H1 (cell line): ENCODE data around the gene RAB4B. TPM values are rescaled to one million over a fixed set of nuclear protein-coding genes. Genes with fewer than 3 reads are reported as not detected.

ENCODE experiments used
- CTCF ChIA-PET: fragments of 300-600 bp; sonication (Branson Sonifier 250); formaldehyde crosslinking; loops from one replicate; lab custom pipeline; 2021; ENCODE audit not compliant: partially characterized antibody; lab: Charles Lee
- POLR2A ChIA-PET: fragments of 300-600 bp; sonication (Branson Sonifier 250); formaldehyde crosslinking; loops from one replicate; lab custom pipeline; 2021; ENCODE audit warnings: inconsistent platforms; ENCODE audit not compliant: partially characterized antibody; lab: Charles Lee
- DNase-seq, 2 experiments: peaks; one replicate each; pipeline versions ENCODE4 v3.0.0 to v3.0.0-alpha.2; 2010 to 2022; ENCODE audit warnings: low spot score in 2 of 2, low read depth in 1 of 2, mixed read lengths in 1 of 2
- FAIRE-seq: peaks from 2 replicates; lab custom pipeline; 2011; peaks lifted over from hg19 to GRCh38; lab: Jason Lieb, UNC
- H2AFZ ChIP-seq: 2 replicates; pipeline ENCODE4 v1.8.1; 2012; ENCODE audit warnings: low read length, inconsistent platforms
- H2AK5ac ChIP-seq: 2 replicates; pipeline ENCODE4 v1.6.1; 2013; ENCODE audit warnings: low read depth, low read length
- H2BK120ac ChIP-seq: replicated peaks from 2 replicates; pipeline ENCODE3; 2013; ENCODE audit warnings: low read depth, low read length, inconsistent platforms
- H2BK12ac ChIP-seq: 2 replicates; pipeline ENCODE4 v1.6.1; 2013; ENCODE audit warnings: low read depth, low read length
- H2BK15ac ChIP-seq: 2 replicates; pipeline ENCODE4 v1.6.1; 2013; ENCODE audit warnings: low read length
- H2BK20ac ChIP-seq: 2 replicates; pipeline ENCODE4 v1.6.1; 2013; ENCODE audit warnings: low read length
- H2BK5ac ChIP-seq: 2 replicates; pipeline ENCODE4 v1.6.1; 2013; ENCODE audit warnings: low read depth, low read length
- H3K14ac ChIP-seq: 2 replicates; pipeline ENCODE4 v1.6.1; 2013; ENCODE audit warnings: inconsistent platforms; ENCODE audit not compliant: insufficient read length
- H3K18ac ChIP-seq: 2 replicates; pipeline ENCODE4 v1.6.1; 2013; ENCODE audit warnings: low read length; ENCODE audit errors: extremely low read depth
- H3K23ac ChIP-seq: 2 replicates; pipeline ENCODE4 v1.6.1; 2013; ENCODE audit warnings: inconsistent platforms; ENCODE audit not compliant: insufficient read length
- H3K23me2 ChIP-seq: 2 replicates; pipeline ENCODE4 v1.6.1; 2013; ENCODE audit warnings: low read depth, low read length
- H3K27ac ChIP-seq: 2 replicates; pipeline ENCODE4 v1.6.1; 2011; ENCODE audit warnings: low read depth, low read length, inconsistent platforms
- H3K27me3 ChIP-seq, 4 experiments: replicated peaks in 1 of 4; 1 replicate in 1 of 4; 2 replicates in 3 of 4; pipeline versions ENCODE4 v1.6.1 to v1.8.1; 2011 to 2013; ENCODE audit warnings: low read length in 3 of 4, mild to moderate bottlenecking in 3 of 4, inconsistent platforms in 2 of 4, mixed read lengths in 2 of 4, moderate library complexity in 1 of 4; ENCODE audit not compliant: control insufficient read depth in 3 of 4, insufficient read depth in 3 of 4; ENCODE audit errors: extremely low read depth in 1 of 4
- H3K36me3 ChIP-seq, 4 experiments: 2 replicates each; pipeline versions ENCODE4 v1.6.1 to v1.8.1; 2011 to 2013; ENCODE audit warnings: mild to moderate bottlenecking in 4 of 4, low read length in 3 of 4, moderate library complexity in 2 of 4, control low read depth in 1 of 4, inconsistent platforms in 1 of 4; ENCODE audit not compliant: insufficient read depth in 4 of 4, control insufficient read depth in 2 of 4
- H3K4ac ChIP-seq: replicated peaks from 2 replicates; pipeline ENCODE3; 2013; ENCODE audit warnings: low read length, low read depth, mixed read lengths, inconsistent platforms; ENCODE audit not compliant: insufficient read length
- H3K4me1 ChIP-seq, 4 experiments: replicated peaks in 1 of 4; 1 replicate in 1 of 4; 2 replicates in 3 of 4; pipeline versions ENCODE4 v1.6.1 to v1.8.1; 2011 to 2013; ENCODE audit warnings: low read length in 3 of 4, inconsistent platforms in 2 of 4, mixed read lengths in 1 of 4; ENCODE audit not compliant: insufficient read depth in 4 of 4, control insufficient read depth in 3 of 4
- H3K4me2 ChIP-seq, 2 experiments: 2 replicates each; pipeline versions ENCODE4 v1.6.1 to v1.8.1; 2011 to 2013; ENCODE audit warnings: low read depth in 2 of 2, low read length in 2 of 2, control low read depth in 1 of 2, inconsistent platforms in 1 of 2, mild to moderate bottlenecking in 1 of 2; ENCODE audit not compliant: insufficient read depth in 1 of 2
- H3K4me3 ChIP-seq, 4 experiments: fragments of 200-600, 300-600 bp in 1 of 4; sonication (generic), shearing (Covaris generic), sonication (Bioruptor Twin) in 1 of 4; 2 replicates each; pipeline versions ENCODE4 v1.5.1 to v1.8.1; 2011 to 2016; ENCODE audit warnings: low read length in 4 of 4, low read depth in 3 of 4, control low read depth in 2 of 4, inconsistent platforms in 2 of 4, mild to moderate bottlenecking in 2 of 4, mixed read lengths in 1 of 4, moderate library complexity in 1 of 4; ENCODE audit not compliant: insufficient read depth in 2 of 4; ENCODE audit errors: extremely low read depth in 1 of 4
- H3K56ac ChIP-seq: replicated peaks from 2 replicates; pipeline ENCODE3; 2013; ENCODE audit warnings: low read depth, mild to moderate bottlenecking, mixed read lengths, low read length, inconsistent platforms; ENCODE audit not compliant: insufficient read length
- H3K79me1 ChIP-seq: 2 replicates; pipeline ENCODE4 v1.6.1; 2013; ENCODE audit warnings: low read depth, low read length, control low read depth
- H3K79me2 ChIP-seq, 2 experiments: 2 replicates each; pipeline versions ENCODE4 v1.6.1 to v1.8.1; 2012 to 2013; ENCODE audit warnings: low read length in 2 of 2, mild to moderate bottlenecking in 2 of 2, inconsistent platforms in 1 of 2; ENCODE audit not compliant: insufficient read depth in 2 of 2, control insufficient read depth in 1 of 2
- H3K9ac ChIP-seq, 4 experiments: replicated peaks in 1 of 4; 1 replicate in 1 of 4; 2 replicates in 3 of 4; pipeline versions ENCODE4 v1.6.1 to v1.8.1; 2011 to 2013; ENCODE audit warnings: low read depth in 3 of 4, low read length in 3 of 4, control low read depth in 2 of 4, mild to moderate bottlenecking in 2 of 4, moderate library complexity in 2 of 4, inconsistent platforms in 1 of 4; ENCODE audit errors: extremely low read depth in 1 of 4
- H3K9me3 ChIP-seq, 2 experiments: 2 replicates each; pipeline versions ENCODE4 v1.6.1 to v1.8.1; 2012 to 2013; ENCODE audit warnings: mild to moderate bottlenecking in 2 of 2, moderate library complexity in 2 of 2, control low read depth in 1 of 2, inconsistent platforms in 1 of 2, low read depth in 1 of 2, low read length in 1 of 2, mixed read lengths in 1 of 2; ENCODE audit not compliant: insufficient read depth in 2 of 2
- H4K20me1 ChIP-seq, 2 experiments: replicated peaks in 1 of 2; 2 replicates each; pipeline versions ENCODE3 to v1.8.1; 2011 to 2013; ENCODE audit warnings: inconsistent platforms in 2 of 2, low read length in 2 of 2, mild to moderate bottlenecking in 1 of 2; ENCODE audit not compliant: insufficient read depth in 2 of 2, control insufficient read depth in 1 of 2
- H4K5ac ChIP-seq: 2 replicates; pipeline ENCODE4 v1.6.1; 2013; ENCODE audit warnings: low read length, low read depth, mixed read lengths, inconsistent platforms; ENCODE audit not compliant: insufficient read length
- H4K8ac ChIP-seq: 2 replicates; pipeline ENCODE4 v1.8.0; 2013; ENCODE audit warnings: mild to moderate bottlenecking, moderate library complexity, low read length, inconsistent platforms; ENCODE audit not compliant: insufficient read depth; ENCODE audit errors: extremely low read depth
- H4K91ac ChIP-seq: replicated peaks from 2 replicates; pipeline ENCODE3; 2013; ENCODE audit warnings: low read length, mixed read lengths, inconsistent platforms; ENCODE audit not compliant: insufficient read length
- CEBPB ChIP-seq: IDR thresholded peaks from 2 replicates; pipeline ENCODE4 v1.6.1; 2012; ENCODE audit warnings: low read depth, low read length
- CHD2 ChIP-seq: IDR thresholded peaks from 2 replicates; pipeline ENCODE4 v1.6.1; 2012; ENCODE audit warnings: low read length, improper control_type of control experiment
- EGR1 ChIP-seq: IDR thresholded peaks from 2 replicates; pipeline ENCODE4 v1.6.1; 2011; ENCODE audit warnings: low read depth, low read length, borderline replicate concordance
- HDAC2 ChIP-seq, 2 experiments: fragments of 300-600 bp in 1 of 2; sonication (generic) in 1 of 2; IDR thresholded peaks; 2 replicates each; pipeline ENCODE4 v1.6.1; 2011 to 2012; ENCODE audit warnings: low read depth in 2 of 2, low read length in 2 of 2, mild to moderate bottlenecking in 2 of 2, moderate library complexity in 2 of 2, borderline replicate concordance in 1 of 2, inconsistent platforms in 1 of 2
- POLR2AphosphoS5 ChIP-seq: IDR thresholded peaks from 2 replicates; pipeline ENCODE4 v1.6.1; 2011; ENCODE audit warnings: low read depth, low read length
- SIN3A ChIP-seq, 2 experiments: IDR thresholded peaks in 1 of 2; conservative IDR thresholded peaks in 1 of 2; 2 replicates each; pipeline ENCODE4 v1.6.1; 2011 to 2012; ENCODE audit warnings: low read length in 2 of 2, improper control_type of control experiment in 1 of 2, low read depth in 1 of 2, mild to moderate bottlenecking in 1 of 2
- TAF1 ChIP-seq: IDR thresholded peaks from 2 replicates; pipeline ENCODE4 v1.6.1; 2011; ENCODE audit warnings: mild to moderate bottlenecking, low read depth, low read length
- TAF7 ChIP-seq: optimal IDR thresholded peaks from 2 replicates; pipeline ENCODE3; 2011; ENCODE audit warnings: low read depth, mild to moderate bottlenecking, inconsistent platforms, low read length, moderate library complexity, borderline replicate concordance
- TBP ChIP-seq: IDR thresholded peaks from 2 replicates; pipeline ENCODE4 v1.6.1; 2011; ENCODE audit warnings: low read depth, low read length, improper control_type of control experiment
- USF2 ChIP-seq: IDR thresholded peaks from 2 replicates; pipeline ENCODE4 v1.6.1; 2011; ENCODE audit warnings: low read length, improper control_type of control experiment
- ZNF274 ChIP-seq: IDR thresholded peaks from 2 replicates; pipeline ENCODE4 v1.7.0; 2012; ENCODE audit warnings: low read length, borderline replicate concordance; ENCODE audit errors: extremely low read depth
- WGBS, 2 experiments: shearing (Covaris generic) in 1 of 2; methylation state at CpG; one replicate each; pipeline versions ENCODE4 v1.1.6 to v1.1.7; 2013 to 2015; ENCODE audit warnings: low lambda C conversion rate in 2 of 2, mixed read lengths in 2 of 2, inconsistent platforms in 1 of 2, low coverage in 1 of 2, missing lambda C conversion rate in 1 of 2; ENCODE audit not compliant: insufficient replicate concordance in 2 of 2, insufficient coverage in 1 of 2, insufficient read length in 1 of 2; ENCODE audit errors: extremely low coverage in 1 of 2, missing lambda C conversion rate in 1 of 2; 5-methylcytosine and 5-hydroxymethylcytosine counted together
- polyA plus RNA-seq, 7 experiments: library from polyadenylated mRNA; depleted of rRNA in 3 of 7; stranded (reverse) in 5 of 7; unstranded in 2 of 7; fragments of >200 nt in 5 of 7; fragments of 200-250 nt in 2 of 7; gene quantifications; 1 replicate in 5 of 7; 2 replicates in 1 of 7; 4 replicates in 1 of 7; pipeline versions ENCODE4 v1.2.1 to v1.2.3, GENCODE V29; 2011 to 2013; ENCODE audit warnings: missing spikeins in 2 of 7, mixed read lengths in 2 of 7
- total RNA-seq: library from RNA; stranded (reverse); fragmentation: NEBNext Ultra II Directional; extraction: Animal tissue kit (Norgen Biotek cat#: 25700); gene quantifications from 2 replicates; pipeline ENCODE4 v1.2.1, GENCODE V29; 2021
- TF ChIP-seq, protein P1 (sequence below): IDR thresholded peaks from 2 replicates; pipeline ENCODE4 v1.6.1; 2011; ENCODE audit warnings: low read depth, mild to moderate bottlenecking, low read length; ENCODE audit not compliant: insufficient read depth

The RAB4B gene
- total and polyA plus RNA-seq, 2 of the 8 experiments (the other 6 are each of a cell fraction or from before 2014, with no cell fraction given) = 15.9 to 28.6 TPM

DNA sequence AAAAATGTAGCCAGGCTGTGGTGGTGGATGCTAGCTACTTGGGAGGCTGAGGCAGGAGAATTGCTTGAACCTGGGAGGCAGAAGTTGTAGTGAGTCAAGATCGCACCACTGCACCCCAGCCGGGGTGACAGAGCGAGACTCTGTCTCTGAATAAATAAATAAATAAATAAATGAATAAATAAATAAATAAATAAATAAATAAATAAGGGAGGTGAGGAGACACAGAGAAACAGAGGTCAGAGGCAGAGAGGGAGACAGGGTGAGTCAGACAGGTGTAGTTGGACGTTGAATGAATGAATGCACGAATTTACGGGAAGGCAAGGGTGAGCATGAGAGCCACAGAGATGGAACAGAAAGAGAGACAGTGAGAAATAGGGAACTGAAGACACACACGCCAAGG, 3.1 kb downstream of the RAB4B start:
- Histone ChIP-seq H3K4me1 (peaks cover 0 to 8% (median 6%) of the 10 kb centered on the region in 4 experiments; a peak in 6 of 7 replicates), H3K9ac (no peak overlapping the region), H3K79me2 (no peaks in the 10 kb centered on the region), H2AFZ (no peak overlapping the region), H2BK12ac (no peak overlapping the region), H3K36me3 (no peaks in the 10 kb centered on the region), H2BK15ac (no peak overlapping the region), H3K79me1 (no peaks in the 10 kb centered on the region), H3K9me3 (no peaks in the 10 kb centered on the region), H3K56ac (no peak overlapping the region), H4K8ac (no peak overlapping the region), H2BK120ac (no peak overlapping the region), H2BK5ac (no peak overlapping the region), H3K23ac (no peak overlapping the region), H3K4me2 (no peak overlapping the region), H3K23me2 (peaks cover 8% of the 10 kb centered on the region; the same call in 1 of the 2 replicates), H2BK20ac (no peak overlapping the region; the same call in 1 of the 2 replicates), H2AK5ac (no peak overlapping the region), H3K18ac (no peak overlapping the region), H4K20me1 (no peaks in the 10 kb centered on the region), H4K91ac (no peak overlapping the region), H4K5ac (no peak overlapping the region), H3K4ac (no peak overlapping the region), H3K4me3 (no peak overlapping the region), H3K27me3 (no peaks in the 10 kb centered on the region), H3K27ac (no peak overlapping the region), H3K14ac (no peak overlapping the region)
- DNase-seq = no peak
- FAIRE-seq = no peak
- 88% methylated on average over 5 of the region's 7 CpGs; no CpG with 5 or more reads in 1 of the 2 experiments for WGBS, 2 experiments
- ChIA-PET POLR2A (interaction anchor here (0.6 to 11.2 kb wide), 4 partner anchors 9 to 345 kb away, joined by 3 to 218 read pairs (median 4); partner anchors contain the start of gene EGLN2), CTCF (interaction anchor here (0.6 kb wide), 1 partner anchor 317 kb away, joined by 3 read pairs; no protein-coding TSS in a partner anchor)
- no peak for TF ChIP-seq HDAC2 (IDR thresholded peaks at IDR 0.05; ENCODE audit: borderline replicate concordance in 1 of 2, low read depth in 2 of 2, low read length in 2 of 2)
- no peak for TF ChIP-seq EGR1
- TF ChIP-seq CEBPB = no peak
- no peak for TF ChIP-seq TAF1
- no peak for TF ChIP-seq CHD2
- TF ChIP-seq USF2 = no peak
- no peak for TF ChIP-seq SIN3A (conservative IDR thresholded peaks at IDR 0.05 in 1 of 2, IDR thresholded peaks at IDR 0.05 in 1 of 2; ENCODE audit: low read depth in 1 of 2, low read length in 2 of 2)
- TF ChIP-seq, protein P1, sequence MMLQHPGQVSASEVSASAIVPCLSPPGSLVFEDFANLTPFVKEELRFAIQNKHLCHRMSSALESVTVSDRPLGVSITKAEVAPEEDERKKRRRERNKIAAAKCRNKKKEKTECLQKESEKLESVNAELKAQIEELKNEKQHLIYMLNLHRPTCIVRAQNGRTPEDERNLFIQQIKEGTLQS = no peak
- TF ChIP-seq TBP = no peak
- no peak for TF ChIP-seq ZNF274
- no peak for TF ChIP-seq POLR2AphosphoS5
- no peak for TF ChIP-seq TAF7
